BE2C (cell line): ENCODE results near the gene WSCD2.

ENCODE experiments used
- DNase-seq: peaks from one replicate; pipeline ENCODE4 v3.0.0-alpha.2; 2020
- H3K27me3 ChIP-seq: fragments of 250-450 bp; sonication (Bioruptor Pico); 2 replicates; pipeline ENCODE4 v1.5.1; 2020; ENCODE audit warnings: mild to moderate bottlenecking
- H3K36me3 ChIP-seq: fragments of 250-450 bp; sonication (Bioruptor Pico); 2 replicates; pipeline ENCODE4 v1.5.1; 2020; ENCODE audit warnings: mild to moderate bottlenecking
- H3K4me1 ChIP-seq: fragments of 250-450 bp; sonication (Bioruptor Pico); 2 replicates; pipeline ENCODE4 v1.5.1; 2020
- H3K4me3 ChIP-seq: 2 replicates; pipeline ENCODE4 v1.5.1; 2011; ENCODE audit warnings: low read depth, low read length
- H3K9me3 ChIP-seq: fragments of 250-450 bp; sonication (Bioruptor Pico); 2 replicates; pipeline ENCODE4 v1.5.1; 2020
- CTCF ChIP-seq: IDR thresholded peaks from 2 replicates; pipeline ENCODE4 v1.5.1; 2012; ENCODE audit warnings: mild to moderate bottlenecking, low read depth, low read length

WSCD2 gene

DNA sequence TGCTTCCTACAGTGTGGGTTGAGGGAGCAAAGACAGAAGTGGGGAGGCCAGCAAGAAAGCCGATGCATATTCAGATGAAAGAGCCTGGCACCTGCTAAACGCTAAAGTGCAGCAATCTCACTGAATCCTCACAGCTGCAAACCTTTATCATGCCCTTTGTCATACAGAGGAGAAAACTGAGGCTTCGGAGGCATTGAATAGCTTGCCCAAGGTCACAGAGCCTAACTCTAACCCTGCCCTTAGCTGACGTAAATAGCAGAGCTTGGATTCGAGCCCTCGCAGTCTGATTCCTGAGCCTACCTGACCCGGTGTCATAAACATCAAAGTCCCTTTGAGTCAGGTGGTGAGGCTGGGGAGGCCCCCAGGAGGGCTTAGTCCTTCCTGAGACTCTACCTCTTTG is 155.1 kb downstream of the WSCD2 start:
- DNase-seq: no peak
- no peak for TF ChIP-seq CTCF
- H3K27me3 ChIP-seq: no peaks in the 10 kb centered on the region
- no peaks in the 10 kb centered on the region for H3K4me1 ChIP-seq
- H3K9me3 ChIP-seq: no peaks in the 10 kb centered on the region
- no peaks in the 10 kb centered on the region for H3K36me3 ChIP-seq
- H3K4me3 ChIP-seq: no peak overlapping the region

GRCh38 chr12:108285016-108285415 is 155.9 kb downstream of the WSCD2 start:
- no peaks in the 10 kb centered on the region for H3K9me3 ChIP-seq
- H3K27me3 ChIP-seq: no peaks in the 10 kb centered on the region
- H3K4me3 ChIP-seq: no peak overlapping the region
- no peak for DNase-seq
- H3K36me3 ChIP-seq: no peaks in the 10 kb centered on the region
- no peaks in the 10 kb centered on the region for H3K4me1 ChIP-seq
- no peak for TF ChIP-seq CTCF

GRCh38 chr12:108287227-108287626 is 158.1 kb downstream of the WSCD2 start:
- Histone ChIP-seq H3K27me3 (no peaks in the 10 kb centered on the region), H3K4me1 (no peaks in the 10 kb centered on the region), H3K4me3 (no peak overlapping the region), H3K36me3 (no peaks in the 10 kb centered on the region), H3K9me3 (no peaks in the 10 kb centered on the region)
- DNase-seq: no peak
- no peak for TF ChIP-seq CTCF

DNA sequence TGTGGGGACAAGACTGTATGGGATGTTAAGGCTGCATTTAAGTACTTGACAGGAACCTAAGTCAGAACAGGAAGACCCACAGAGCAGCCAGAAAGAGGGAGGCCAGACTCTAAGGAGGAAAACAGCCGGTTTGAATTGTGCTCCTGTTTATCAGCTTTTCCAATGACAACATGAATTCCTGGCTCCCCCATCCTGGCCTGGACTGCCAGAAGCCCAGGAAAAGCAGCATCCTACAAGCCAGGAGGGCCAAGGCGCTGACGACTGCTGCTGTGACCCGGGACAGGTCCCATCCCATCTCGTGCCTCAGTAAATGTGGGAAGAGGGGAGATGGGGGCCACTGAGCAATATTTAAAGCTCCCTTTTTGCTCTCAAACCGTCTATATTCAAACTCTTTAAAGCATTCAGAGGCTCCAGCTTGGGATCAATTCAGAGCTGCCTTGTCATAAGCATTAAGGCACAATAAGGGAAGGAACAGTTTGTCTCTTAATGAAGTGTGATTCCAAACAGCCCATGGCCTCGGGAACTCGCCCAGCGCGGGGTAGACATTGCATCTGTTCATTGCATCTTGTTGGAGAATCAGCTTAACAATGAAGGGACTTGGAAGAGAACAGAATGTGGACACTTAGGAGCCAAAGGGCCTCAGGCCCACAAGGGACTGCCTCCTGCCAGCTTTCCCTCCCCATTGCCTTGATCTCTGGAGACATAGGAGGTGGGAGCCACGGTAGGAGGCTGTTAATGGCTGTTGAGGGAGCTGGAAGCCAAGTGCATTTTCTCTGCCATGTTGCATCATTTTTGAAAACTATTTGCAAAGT is 160.5 kb downstream of the WSCD2 start:
- Histone ChIP-seq H3K4me1 (no peaks in the 10 kb centered on the region), H3K36me3 (no peaks in the 10 kb centered on the region), H3K4me3 (no peak overlapping the region), H3K27me3 (no peaks in the 10 kb centered on the region), H3K9me3 (no peaks in the 10 kb centered on the region)
- no peak for DNase-seq
- TF ChIP-seq CTCF: no peak

DNA sequence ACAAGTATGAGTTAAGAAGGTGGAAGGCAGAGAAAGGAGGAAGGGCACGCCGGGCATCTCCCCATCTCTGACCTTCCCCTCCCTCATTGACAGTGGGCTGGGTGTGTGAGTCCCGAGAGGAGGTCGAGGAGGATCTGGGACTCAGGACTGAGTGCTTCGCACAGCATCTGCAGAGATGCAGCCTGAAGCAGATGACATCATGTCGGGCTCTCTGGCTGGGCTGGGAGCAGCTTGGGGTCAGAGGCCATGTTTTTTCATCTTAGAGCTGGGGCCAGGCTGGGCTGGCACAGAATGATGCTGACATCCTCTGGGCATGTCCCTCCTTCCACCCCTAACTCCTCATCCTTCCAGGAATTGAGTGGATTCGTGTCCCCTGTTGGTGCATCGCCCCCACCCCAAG is 166.6 kb downstream of the WSCD2 start:
- Histone ChIP-seq H3K4me3 (no peak overlapping the region), H3K36me3 (no peaks in the 10 kb centered on the region), H3K4me1 (peaks cover 17% of the 10 kb centered on the region), H3K27me3 (no peaks in the 10 kb centered on the region), H3K9me3 (no peaks in the 10 kb centered on the region)
- no peak for DNase-seq
- TF ChIP-seq CTCF: no peak

DNA sequence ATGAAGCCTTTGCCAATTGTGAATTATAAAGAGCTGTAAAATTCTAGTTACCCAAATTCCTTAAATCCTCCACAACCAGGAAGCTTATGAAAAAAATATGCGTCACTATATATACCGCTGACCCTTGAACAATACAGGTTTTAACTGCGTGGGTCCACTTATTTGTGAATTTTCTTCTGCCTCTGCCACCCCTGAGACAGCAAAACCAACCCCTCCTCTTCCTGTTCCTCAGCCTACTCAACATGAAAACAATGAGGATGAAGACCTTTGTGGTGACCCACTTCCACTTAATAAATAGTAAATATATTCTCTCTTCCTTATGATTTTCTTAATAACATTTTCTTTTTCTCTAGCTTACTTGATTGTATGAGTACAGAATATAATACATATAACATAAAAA is 167.9 kb downstream of the WSCD2 start:
- TF ChIP-seq CTCF: no peak
- no peaks in the 10 kb centered on the region for H3K9me3 ChIP-seq
- no peaks in the 10 kb centered on the region for H3K36me3 ChIP-seq
- DNase-seq: no peak
- H3K4me3 ChIP-seq: no peak overlapping the region
- peaks cover 17% of the 10 kb centered on the region for H3K4me1 ChIP-seq
- H3K27me3 ChIP-seq: no peaks in the 10 kb centered on the region
